Skin of body (tissue), 2 donors: Measurements from ENCODE around the gene ZNF248. TPM values are rescaled to one million over a fixed set of nuclear protein-coding genes. Genes with fewer than 3 reads are reported as not detected.

Experiments
- DNase-seq: peaks from one replicate; lab custom pipeline; 2025; lab: John Stamatoyannopoulos, UW
- total RNA-seq: library from RNA; depleted of rRNA; stranded (reverse); fragments of >200 nt; gene quantifications from one replicate; pipeline ENCODE4 v1.2.3, GENCODE V29; 2014

The ZNF248 gene
- total RNA-seq, 1 donor from 2014 or later: 17.9 TPM

DNA sequence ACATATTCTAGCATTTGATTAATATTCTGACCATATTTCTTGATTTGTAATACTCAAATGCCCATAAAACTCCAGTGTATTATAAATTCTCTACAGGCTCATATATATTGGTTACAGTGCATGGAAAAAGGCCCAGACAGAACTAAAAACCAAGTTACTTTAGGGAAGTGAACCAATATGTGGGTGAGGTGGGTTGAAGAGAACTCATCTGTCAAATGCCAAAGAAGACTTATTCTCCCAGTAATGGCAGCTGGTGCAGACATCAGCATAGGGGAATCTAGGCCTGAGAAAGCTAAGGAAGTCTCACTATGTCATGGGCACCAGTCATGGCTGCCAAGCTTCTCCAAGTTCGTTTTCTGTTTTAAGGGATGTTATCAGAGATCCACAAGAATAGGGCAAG lies 30.6 kb downstream of the ZNF248 start:
- DNase-seq: no peak

GRCh38 chr10:37821237-37821636 lies 36.2 kb downstream of the ZNF248 start:
- no peak for DNase-seq

GRCh38 chr10:37819797-37820196 lies 37.6 kb downstream of the ZNF248 start:
- DNase-seq: no peak

- DNase-seq: no peak
Observed at GRCh38 chr10:37816290-37816689, 41.1 kb downstream of the ZNF248 start.

- no peak for DNase-seq
Observed at GRCh38 chr10:37813763-37814162, 43.6 kb downstream of the ZNF248 start.

- DNase-seq: no peak
Observed at GRCh38 chr10:37812290-37812689, 45.1 kb downstream of the ZNF248 start.

- DNase-seq: no peak
Observed at GRCh38 chr10:37803269-37803668, 54.1 kb downstream of the ZNF248 start.

GRCh38 chr10:37801557-37801956 lies 55.9 kb downstream of the ZNF248 start:
- no peak for DNase-seq

GRCh38 chr10:37794305-37794976 lies 63.0 kb downstream of the ZNF248 start:
- DNase-seq: no peak

DNA sequence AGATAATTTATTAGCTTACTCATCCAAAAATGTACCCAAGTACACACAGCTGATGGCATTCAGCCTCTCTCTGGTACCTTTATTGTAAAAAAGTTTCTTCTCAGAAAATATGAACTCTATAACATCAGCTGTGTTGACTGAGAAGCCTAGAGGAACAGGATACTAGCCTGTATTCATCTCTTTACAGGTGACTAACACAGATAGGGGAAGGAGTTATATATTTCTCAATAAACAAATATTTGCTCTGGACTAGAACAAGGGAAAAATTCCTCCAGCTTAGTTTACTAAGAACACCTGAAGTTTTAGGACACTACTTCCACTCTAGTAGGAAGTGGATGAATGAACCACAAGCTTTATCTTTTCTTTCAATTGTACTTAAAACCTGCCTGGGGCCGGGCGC lies 67.8 kb downstream of the ZNF248 start:
- DNase-seq: no peak

- DNase-seq: no peak
Observed at GRCh38 chr10:37784678-37785077, 72.7 kb downstream of the ZNF248 start.

- no peak for DNase-seq
Observed at GRCh38 chr10:37780536-37780935, 76.9 kb downstream of the ZNF248 start.

DNA sequence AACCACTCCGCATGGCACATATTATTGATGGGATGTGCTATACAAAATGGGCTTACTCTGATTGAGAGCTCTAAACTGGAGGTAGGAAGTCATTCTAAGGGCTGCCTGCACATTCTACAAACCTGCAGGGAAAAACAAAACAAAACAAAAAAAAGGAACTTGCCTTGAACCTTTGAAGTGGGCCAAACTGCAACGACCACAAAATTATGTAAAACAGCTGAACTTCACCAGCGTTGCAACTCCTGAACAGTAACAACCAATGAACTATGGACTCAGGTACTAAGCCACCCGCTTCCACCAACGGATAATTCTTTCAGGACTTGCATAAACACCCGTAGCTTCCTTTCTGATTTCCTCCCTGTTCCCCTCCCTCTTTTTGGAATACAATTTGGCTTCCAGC lies 80.4 kb downstream of the ZNF248 start:
- DNase-seq: no peak

- no peak for DNase-seq
Observed at GRCh38 chr10:37775612-37776011, 81.8 kb downstream of the ZNF248 start.

- DNase-seq: no peak
Observed at GRCh38 chr10:37774351-37774750, 83.1 kb downstream of the ZNF248 start.

- no peak for DNase-seq
Observed at GRCh38 chr10:37765216-37765615, 92.2 kb downstream of the ZNF248 start.

GRCh38 chr10:37763132-37763531 lies 94.3 kb downstream of the ZNF248 start:
- no peak for DNase-seq

DNA sequence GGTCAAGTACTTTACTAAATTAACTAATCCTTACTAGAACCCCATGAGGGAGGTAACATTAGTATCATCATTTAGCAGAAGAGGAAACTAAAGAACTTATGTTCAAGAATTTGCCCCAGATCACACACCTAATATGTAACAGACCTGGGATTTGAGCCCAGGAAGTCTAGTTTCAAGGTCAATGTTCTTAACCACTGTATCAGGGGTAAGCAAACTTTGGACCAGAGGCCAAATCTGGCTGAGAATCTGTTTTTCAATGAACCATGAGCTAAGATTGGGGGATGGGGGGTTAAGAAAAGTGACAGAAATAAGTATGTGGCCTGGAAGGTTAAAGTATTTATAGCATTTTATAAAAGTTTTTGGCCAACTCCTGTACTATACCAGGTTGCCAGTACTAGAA lies 95.1 kb downstream of the ZNF248 start:
- no peak for DNase-seq

- DNase-seq: no peak
Observed at GRCh38 chr10:37760817-37761216, 96.6 kb downstream of the ZNF248 start.

DNA sequence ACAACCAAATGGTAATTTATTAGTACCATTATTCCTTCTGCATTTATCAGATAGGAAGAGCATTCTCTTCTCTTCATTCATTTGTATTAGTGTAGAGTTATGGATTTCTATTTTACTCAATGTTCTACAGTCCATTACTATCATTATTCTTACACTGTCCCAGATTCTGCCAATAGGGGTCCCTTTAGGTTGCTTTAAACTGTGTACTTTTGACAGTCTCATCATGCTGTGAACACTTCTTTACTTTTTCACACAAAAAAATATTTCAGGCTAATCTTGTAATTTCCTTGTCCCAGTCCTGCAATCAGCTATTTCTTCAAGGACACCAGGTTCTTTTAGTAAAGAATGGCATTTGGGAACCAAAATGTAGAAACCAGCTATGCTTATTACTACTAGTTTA lies 99.3 kb downstream of the ZNF248 start:
- no peak for DNase-seq

DNA sequence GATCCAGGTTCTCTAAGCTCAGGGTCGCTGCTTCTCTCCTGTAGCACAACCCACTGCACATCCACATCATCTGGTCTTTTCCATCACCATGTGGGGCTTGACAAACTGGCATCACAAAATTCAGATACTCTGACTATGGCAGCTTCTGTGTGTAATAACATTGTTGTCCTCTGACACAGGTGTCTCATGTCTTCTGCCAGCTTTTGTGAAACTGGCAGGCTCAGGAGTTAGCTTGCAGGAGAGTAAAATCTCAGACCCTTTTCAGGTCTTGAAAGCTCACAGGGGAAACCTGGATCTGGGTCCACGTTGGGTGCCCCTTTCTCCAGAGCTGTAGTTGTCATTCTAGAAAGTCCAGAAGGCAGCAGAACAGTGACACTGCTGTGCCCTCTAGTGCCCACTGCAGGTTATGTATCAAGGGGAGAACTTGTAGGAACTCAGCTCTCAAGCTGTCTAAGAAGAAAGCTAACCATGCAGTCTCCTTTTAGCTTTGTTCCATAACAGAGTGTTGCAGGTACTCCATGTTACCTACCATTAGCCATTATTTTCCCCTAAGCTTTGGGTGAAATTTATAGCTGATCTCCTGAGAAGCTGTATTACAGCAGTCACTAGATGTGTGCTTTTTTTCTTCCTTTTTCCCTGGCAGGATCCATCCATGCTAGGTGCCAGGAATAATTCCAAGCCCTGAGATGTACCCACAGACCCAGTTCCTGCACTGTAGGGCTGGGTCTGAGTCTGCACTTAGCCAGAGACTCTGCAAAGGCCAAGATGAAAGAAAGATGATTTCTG lies 102.7 kb downstream of the ZNF248 start:
- no peak for DNase-seq

GRCh38 chr10:37752334-37752875 lies 105.0 kb downstream of the ZNF248 start:
- DNase-seq: no peak

GRCh38 chr10:37748170-37748569 lies 109.2 kb downstream of the ZNF248 start:
- DNase-seq: no peak
